ENCODE data around the gene ABCC12. TPM values are rescaled to one million over a fixed set of nuclear protein-coding genes. Genes with fewer than 3 reads are reported as not detected.

Gene ABCC12
- total and polyA plus RNA-seq, 4 donors, result 0.25 TPM; not detected in 3

DNA sequence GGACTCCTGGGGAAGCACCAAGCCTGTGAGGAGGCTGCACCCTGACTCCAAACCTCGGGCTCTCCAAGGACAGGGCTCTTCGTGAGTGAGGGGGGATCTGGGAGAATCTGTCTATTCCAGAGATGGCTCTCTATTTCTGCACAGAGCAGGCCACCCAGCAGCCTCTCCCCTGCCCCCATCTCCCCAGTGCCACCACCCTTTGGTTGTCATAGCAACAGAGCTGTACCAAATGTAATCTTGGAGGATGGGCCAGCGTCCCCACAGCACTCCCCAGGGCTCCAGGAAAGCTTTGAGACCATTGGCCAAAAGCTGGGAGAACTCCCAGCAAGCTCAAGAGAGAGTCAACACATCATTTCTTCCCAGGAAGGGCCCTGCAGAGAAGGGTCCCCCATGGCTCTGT lies 49.3 kb downstream of the ABCC12 start:
- DNase-seq (ENCODE audit: low spot score), result no peak
- no peaks in the 10 kb centered on the region for H3K36me3 ChIP-seq (ENCODE audit: control insufficient read depth in 4 of 4, insufficient read depth in 3 of 4, low read depth in 1 of 4, low read length in 3 of 4)

More for the DNA sequence above, 49.3 kb downstream of the ABCC12 start:
- Histone ChIP-seq H3K9ac (ENCODE audit: low read depth in 1 of 2, low read length in 2 of 2) (no peak overlapping the region), H3K9me3 (ENCODE audit: control insufficient read depth in 4 of 4, low read length in 3 of 4) (no peaks in the 10 kb centered on the region), H3K4me3 (ENCODE audit: low read depth in 1 of 3, low read length in 3 of 3) (no peak overlapping the region), H3K4me1 (ENCODE audit: control insufficient read depth in 4 of 4, insufficient read depth in 4 of 4, low read length in 3 of 4) (no peaks in the 10 kb centered on the region), H3K27ac (ENCODE audit: low read depth in 1 of 2, low read length in 2 of 2) (no peak overlapping the region), H3K27me3 (ENCODE audit: control insufficient read depth in 4 of 4, insufficient read depth in 4 of 4, low read length in 3 of 4) (peaks cover 0 to 2% (median 0%) of the 10 kb centered on the region in 4 donors)
- TF ChIP-seq EGR1 (IDR thresholded peaks at IDR 0.05; ENCODE audit: low read depth in 2 of 2) (no peak), GABPA (IDR thresholded peaks at IDR 0.05 in 1 of 2, conservative IDR thresholded peaks at IDR 0.05 in 1 of 2) (no peak), HNF4A (conservative IDR thresholded peaks at IDR 0.05) (no peak), YY1 (IDR thresholded peaks at IDR 0.05) (no peak), RXRA (IDR thresholded peaks at IDR 0.05) (no peak), HNF4G (IDR thresholded peaks at IDR 0.05) (no peak), SP1 (IDR thresholded peaks at IDR 0.05) (no peak), FOXA1 (IDR thresholded peaks at IDR 0.05) (no peak)
- TF ChIP-seq, protein P1, sequence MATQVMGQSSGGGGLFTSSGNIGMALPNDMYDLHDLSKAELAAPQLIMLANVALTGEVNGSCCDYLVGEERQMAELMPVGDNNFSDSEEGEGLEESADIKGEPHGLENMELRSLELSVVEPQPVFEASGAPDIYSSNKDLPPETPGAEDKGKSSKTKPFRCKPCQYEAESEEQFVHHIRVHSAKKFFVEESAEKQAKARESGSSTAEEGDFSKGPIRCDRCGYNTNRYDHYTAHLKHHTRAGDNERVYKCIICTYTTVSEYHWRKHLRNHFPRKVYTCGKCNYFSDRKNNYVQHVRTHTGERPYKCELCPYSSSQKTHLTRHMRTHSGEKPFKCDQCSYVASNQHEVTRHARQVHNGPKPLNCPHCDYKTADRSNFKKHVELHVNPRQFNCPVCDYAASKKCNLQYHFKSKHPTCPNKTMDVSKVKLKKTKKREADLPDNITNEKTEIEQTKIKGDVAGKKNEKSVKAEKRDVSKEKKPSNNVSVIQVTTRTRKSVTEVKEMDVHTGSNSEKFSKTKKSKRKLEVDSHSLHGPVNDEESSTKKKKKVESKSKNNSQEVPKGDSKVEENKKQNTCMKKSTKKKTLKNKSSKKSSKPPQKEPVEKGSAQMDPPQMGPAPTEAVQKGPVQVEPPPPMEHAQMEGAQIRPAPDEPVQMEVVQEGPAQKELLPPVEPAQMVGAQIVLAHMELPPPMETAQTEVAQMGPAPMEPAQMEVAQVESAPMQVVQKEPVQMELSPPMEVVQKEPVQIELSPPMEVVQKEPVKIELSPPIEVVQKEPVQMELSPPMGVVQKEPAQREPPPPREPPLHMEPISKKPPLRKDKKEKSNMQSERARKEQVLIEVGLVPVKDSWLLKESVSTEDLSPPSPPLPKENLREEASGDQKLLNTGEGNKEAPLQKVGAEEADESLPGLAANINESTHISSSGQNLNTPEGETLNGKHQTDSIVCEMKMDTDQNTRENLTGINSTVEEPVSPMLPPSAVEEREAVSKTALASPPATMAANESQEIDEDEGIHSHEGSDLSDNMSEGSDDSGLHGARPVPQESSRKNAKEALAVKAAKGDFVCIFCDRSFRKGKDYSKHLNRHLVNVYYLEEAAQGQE (IDR thresholded peaks at IDR 0.05), result no peak
- TF ChIP-seq, protein P2, sequence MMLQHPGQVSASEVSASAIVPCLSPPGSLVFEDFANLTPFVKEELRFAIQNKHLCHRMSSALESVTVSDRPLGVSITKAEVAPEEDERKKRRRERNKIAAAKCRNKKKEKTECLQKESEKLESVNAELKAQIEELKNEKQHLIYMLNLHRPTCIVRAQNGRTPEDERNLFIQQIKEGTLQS (IDR thresholded peaks at IDR 0.05), result no peak
- TF ChIP-seq, protein P3, sequence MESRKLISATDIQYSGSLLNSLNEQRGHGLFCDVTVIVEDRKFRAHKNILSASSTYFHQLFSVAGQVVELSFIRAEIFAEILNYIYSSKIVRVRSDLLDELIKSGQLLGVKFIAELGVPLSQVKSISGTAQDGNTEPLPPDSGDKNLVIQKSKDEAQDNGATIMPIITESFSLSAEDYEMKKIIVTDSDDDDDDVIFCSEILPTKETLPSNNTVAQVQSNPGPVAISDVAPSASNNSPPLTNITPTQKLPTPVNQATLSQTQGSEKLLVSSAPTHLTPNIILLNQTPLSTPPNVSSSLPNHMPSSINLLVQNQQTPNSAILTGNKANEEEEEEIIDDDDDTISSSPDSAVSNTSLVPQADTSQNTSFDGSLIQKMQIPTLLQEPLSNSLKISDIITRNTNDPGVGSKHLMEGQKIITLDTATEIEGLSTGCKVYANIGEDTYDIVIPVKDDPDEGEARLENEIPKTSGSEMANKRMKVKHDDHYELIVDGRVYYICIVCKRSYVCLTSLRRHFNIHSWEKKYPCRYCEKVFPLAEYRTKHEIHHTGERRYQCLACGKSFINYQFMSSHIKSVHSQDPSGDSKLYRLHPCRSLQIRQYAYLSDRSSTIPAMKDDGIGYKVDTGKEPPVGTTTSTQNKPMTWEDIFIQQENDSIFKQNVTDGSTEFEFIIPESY (IDR thresholded peaks at IDR 0.05), result no peak
- 53% methylated on average over 3 of the region's 3 CpGs for WGBS

Other genes starting within 250 kb of the ABCC12 start
- gene LONP2, start 88.3 kb upstream of the ABCC12 start, total RNA-seq, result 100 to 1,000 TPM in 1 of 2 donors, 10 to 100 TPM in 1; 30.0 to 304 TPM
- gene LONP2, start 88.3 kb upstream of the ABCC12 start, polyA plus RNA-seq, result 10 to 100 TPM; 50.6 to 55.0 TPM
- 10 to 100 TPM in 1 of 2 donors, 1 to 10 TPM in 1; 1.4 to 22.3 TPM for gene ABCC11, start 91.5 kb upstream of the ABCC12 start, total RNA-seq
- 1 to 10 TPM; 2.5 to 2.8 TPM for gene ABCC11, start 91.5 kb upstream of the ABCC12 start, polyA plus RNA-seq
- 10 to 100 TPM; 15.7 to 15.8 TPM for gene SIAH1, start 229.4 kb upstream of the ABCC12 start, total RNA-seq
- gene SIAH1, start 229.4 kb upstream of the ABCC12 start, polyA plus RNA-seq, result 10 to 100 TPM in 1 of 2 donors, 1 to 10 TPM in 1; 6.7 to 17.3 TPM